Measurements from ENCODE around the gene SLC16A8.

Gene SLC16A8

DNA sequence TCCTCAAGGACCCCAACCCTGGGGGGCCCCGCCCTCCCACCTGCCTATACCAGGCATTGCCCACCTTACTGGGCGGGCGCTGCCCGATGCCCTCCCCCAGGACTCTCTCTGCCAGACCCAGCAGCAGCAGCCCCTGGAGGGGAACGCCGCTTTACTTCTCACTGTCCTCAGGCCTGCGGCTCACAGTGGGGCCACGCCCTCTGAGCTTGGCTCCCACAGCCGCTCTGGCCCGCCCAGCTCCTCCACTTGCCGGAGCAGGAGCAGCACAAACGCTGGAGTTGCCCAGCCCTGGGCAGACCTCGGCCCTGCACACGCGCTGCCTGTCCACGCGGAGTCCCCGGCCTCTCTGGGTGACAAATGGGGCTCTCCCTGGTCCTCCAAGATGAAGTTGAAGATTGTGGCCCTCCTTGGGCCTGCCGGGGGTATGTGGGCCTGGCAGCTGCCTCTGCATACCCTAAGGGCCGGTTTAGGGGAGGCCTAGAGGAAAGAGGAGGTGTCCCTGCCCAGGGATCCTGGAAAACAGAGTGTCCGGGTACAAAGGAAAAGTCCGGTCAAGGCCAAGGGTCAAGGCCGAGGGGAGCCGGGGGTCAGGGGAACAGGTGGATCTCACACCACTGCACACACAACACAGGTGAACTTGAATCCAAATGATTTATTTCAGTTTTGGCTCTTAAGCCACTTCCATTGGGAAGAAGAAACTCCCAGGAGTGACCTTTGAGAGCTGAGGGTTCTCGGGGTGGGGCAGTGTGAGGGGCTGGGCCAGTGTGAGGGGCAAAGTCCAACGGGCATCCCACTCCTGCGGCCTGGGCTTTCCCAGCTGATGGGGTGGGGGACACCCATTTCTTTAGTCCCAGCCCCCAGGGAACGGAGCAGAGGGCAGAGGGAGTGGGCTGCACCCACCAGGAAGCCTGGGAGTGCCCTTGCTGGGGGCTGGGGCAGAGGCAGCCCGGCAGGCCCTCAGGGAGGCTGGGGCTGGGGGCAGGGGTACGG, 27.2 kb upstream of the SLC16A8 start:
- no peak overlapping the region for H3K27ac ChIP-seq
- peaks cover 0 to 18% (median 4%) of the 10 kb centered on the region in 4 donors for H3K4me1 ChIP-seq
- no peak for DNase-seq
- no peak overlapping the region for H3K4me3 ChIP-seq
- TF ChIP-seq, protein P1, sequence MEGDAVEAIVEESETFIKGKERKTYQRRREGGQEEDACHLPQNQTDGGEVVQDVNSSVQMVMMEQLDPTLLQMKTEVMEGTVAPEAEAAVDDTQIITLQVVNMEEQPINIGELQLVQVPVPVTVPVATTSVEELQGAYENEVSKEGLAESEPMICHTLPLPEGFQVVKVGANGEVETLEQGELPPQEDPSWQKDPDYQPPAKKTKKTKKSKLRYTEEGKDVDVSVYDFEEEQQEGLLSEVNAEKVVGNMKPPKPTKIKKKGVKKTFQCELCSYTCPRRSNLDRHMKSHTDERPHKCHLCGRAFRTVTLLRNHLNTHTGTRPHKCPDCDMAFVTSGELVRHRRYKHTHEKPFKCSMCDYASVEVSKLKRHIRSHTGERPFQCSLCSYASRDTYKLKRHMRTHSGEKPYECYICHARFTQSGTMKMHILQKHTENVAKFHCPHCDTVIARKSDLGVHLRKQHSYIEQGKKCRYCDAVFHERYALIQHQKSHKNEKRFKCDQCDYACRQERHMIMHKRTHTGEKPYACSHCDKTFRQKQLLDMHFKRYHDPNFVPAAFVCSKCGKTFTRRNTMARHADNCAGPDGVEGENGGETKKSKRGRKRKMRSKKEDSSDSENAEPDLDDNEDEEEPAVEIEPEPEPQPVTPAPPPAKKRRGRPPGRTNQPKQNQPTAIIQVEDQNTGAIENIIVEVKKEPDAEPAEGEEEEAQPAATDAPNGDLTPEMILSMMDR (IDR thresholded peaks at IDR 0.05): no peak
- H3K36me3 ChIP-seq: peaks cover 0 to 31% (median 11%) of the 10 kb centered on the region in 3 donors
- no peaks in the 10 kb centered on the region for H3K27me3 ChIP-seq
- H3K9me3 ChIP-seq: no peaks in the 10 kb centered on the region
- intact Hi-C loops (cut with DNase I; ENCODE audit: low total_unique reads): loop anchor here (5.0 to 10.0 kb wide), 2 partner anchors 84 to 241 kb away; no protein-coding TSS in a partner anchor

DNA sequence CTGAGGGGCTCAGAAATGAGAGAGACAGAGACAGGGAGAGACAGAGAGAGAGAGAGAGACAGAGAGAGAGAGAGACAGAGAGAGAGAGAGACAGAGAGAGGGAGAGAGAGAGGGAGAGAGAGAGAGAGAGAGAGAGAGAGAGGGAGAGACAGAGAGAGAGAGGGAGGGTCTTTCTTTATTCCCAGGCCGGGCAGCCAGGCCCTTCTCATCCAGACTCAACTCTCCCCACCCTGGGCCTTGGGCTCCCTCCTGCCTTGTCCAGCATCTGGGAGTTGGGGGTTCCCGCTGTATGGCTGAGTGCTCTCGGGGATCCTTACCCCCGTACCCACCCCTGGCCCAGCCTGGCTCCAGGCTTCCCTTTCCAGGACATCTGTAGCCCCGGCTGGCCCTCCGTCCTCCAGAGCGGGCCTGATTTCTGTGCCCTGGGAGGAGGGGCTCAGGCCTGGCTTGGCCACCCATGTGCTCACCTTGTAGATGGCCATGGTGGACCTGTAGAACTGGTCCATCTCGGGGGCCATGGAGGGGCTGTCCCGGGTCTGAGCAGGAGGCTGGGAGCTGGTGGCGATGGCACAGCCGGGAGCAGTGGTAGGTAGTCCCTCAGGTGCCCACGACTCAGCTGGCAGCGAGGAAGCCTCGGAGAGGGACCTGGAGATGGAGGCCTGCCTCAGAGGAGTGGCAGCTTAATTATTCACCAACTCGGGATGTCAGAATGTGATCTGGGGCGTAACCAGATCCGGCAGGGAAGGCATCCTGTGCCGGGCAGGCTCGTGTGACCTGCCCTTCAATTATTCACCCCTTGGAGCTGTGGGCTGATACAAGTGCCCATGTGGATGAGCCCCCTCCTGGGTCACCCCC, 26.3 kb upstream of the SLC16A8 start, which contains the start of gene BAIAP2L2:
TSS of gene BAIAP2L2 (minus strand) at position 677 of the 855 bp plus-strand sequence. CDS start at position 518, 159 bp downstream.
- Histone ChIP-seq H3K27me3 (no peaks in the 10 kb centered on the region), H3K27ac (no peak within 1 kb of the TSS), H3K4me3 (no peak within 1 kb of the TSS), H3K9me3 (no peaks in the 10 kb centered on the region), H3K4me1 (peaks cover 0 to 18% (median 4%) of the 10 kb centered on the region in 4 donors), H3K36me3 (peaks cover 0 to 22% (median 11%) of the 10 kb centered on the region in 3 donors)
- TF ChIP-seq, protein P1 (IDR thresholded peaks at IDR 0.05): no peak
- intact Hi-C loops (cut with DNase I; ENCODE audit: low total_unique reads): loop anchor here (5.0 to 10.0 kb wide), 2 partner anchors 85 to 242 kb away; no protein-coding TSS in a partner anchor
- DNase-seq: no peak

DNA sequence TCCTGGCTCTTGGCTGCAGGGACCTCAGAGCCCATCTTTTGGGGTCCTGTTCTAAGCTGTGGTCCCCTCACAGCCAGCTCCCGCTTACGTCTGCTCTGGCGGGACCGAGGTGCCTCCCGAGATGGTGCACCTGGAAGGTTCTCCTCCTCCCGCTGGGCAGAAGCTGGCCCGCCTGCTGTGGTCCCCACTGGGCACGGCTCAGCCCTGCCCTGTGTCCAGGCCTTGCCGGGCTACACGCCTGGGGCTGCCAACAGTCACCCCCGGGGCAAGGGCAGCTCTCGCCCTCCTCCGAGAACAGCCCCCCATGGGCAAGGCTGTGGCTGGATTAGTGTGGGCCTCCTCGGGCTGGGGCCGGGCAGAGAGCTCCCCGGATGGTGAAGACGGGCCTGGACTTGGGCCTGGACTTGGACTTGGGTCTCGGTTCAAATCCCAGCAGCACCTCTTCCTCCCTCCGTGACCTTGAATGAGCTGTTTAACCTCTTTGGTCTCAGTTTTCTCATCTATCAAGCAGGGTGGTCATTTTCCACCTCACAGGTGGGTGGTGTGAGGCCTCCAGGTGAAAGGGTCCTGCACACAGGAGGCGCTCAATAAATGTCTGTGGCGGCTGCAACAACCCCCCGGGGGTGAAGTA, 25.5 kb upstream of the SLC16A8 start:
- intact Hi-C loops (cut with DNase I; ENCODE audit: low total_unique reads): loop anchor here (5.0 to 10.0 kb wide), 2 partner anchors 85 to 243 kb away; no protein-coding TSS in a partner anchor

DNA sequence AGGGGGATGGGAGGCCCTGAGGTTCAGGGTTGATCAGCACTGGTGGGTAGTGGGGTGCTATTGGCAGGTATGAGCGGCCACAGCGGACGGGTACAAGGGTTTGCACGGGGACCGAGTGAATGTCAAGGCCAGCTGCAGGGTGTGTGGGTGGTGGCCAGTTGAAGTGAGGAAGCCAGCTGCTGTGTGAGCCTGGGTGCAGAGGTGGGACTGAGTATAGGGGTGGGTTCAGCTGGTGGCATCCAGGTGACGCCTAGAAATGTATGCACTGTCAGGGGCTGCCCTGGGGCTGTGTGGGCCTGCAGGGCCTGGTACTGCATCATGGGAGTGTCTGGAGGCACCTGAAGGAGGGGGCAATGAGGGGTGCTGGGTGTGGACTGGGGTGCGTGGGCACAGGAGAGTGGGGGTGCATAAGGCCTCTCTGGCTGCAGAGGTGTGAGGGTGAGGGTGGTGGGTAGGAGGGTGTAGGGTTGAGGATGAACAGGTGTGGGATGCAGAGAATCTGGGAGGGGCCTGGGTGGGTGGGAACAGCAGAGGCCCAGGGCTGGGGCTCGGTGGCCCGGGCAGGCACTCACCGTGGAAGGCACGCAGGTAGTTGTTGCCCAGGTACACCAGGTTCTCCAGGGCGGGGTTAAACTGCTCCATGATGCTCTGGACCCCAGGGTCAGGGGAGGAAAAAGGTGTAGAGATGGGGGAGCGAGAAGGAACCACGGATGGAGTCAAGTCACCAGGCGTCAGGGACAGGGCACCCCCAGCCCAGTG, 24.8 kb upstream of the SLC16A8 start:
- Histone ChIP-seq H3K36me3 (peaks cover 0 to 21% (median 11%) of the 10 kb centered on the region in 3 donors), H3K9me3 (no peaks in the 10 kb centered on the region), H3K4me3 (no peak overlapping the region), H3K27me3 (no peaks in the 10 kb centered on the region), H3K4me1 (peaks cover 0 to 8% (median 0%) of the 10 kb centered on the region in 4 donors), H3K27ac (no peak overlapping the region)
- intact Hi-C loops (cut with DNase I; ENCODE audit: low total_unique reads): no loop called here
- no peak for DNase-seq
- TF ChIP-seq, protein P1 (IDR thresholded peaks at IDR 0.05): no peak

More for the DNA sequence above, 25.5 kb upstream of the SLC16A8 start:
- no peaks in the 10 kb centered on the region for H3K27me3 ChIP-seq
- H3K9me3 ChIP-seq: no peaks in the 10 kb centered on the region
- H3K36me3 ChIP-seq: peaks cover 0 to 21% (median 11%) of the 10 kb centered on the region in 3 donors
- no peak overlapping the region for H3K27ac ChIP-seq
- TF ChIP-seq, protein P1 (IDR thresholded peaks at IDR 0.05): no peak
- H3K4me3 ChIP-seq: no peak overlapping the region
- H3K4me1 ChIP-seq: peaks cover 0 to 11% (median 2%) of the 10 kb centered on the region in 4 donors
- no peak for DNase-seq
